ENCODE data around the gene PATJ.

DNA sequence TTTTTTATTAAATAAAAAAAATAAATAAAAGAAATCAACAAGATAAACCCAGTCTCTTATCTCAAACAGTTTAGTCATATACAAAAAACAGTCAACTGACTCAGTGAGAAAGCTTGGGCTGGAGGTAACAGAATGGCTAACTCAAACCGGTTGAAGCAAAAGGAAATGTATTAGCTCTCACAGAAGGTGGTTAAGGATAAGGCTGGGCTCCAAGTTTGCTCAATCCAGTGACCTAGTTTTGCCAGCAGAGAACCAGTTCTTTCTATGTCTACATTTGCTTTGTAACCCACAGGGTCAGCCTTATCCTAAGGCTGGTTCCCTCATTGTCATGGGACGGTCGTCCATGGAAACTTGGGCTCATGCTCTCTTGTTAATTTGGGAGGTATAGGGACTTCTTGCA, 307.9 kb downstream of the PATJ start:
- TF ChIP-seq, protein P1, sequence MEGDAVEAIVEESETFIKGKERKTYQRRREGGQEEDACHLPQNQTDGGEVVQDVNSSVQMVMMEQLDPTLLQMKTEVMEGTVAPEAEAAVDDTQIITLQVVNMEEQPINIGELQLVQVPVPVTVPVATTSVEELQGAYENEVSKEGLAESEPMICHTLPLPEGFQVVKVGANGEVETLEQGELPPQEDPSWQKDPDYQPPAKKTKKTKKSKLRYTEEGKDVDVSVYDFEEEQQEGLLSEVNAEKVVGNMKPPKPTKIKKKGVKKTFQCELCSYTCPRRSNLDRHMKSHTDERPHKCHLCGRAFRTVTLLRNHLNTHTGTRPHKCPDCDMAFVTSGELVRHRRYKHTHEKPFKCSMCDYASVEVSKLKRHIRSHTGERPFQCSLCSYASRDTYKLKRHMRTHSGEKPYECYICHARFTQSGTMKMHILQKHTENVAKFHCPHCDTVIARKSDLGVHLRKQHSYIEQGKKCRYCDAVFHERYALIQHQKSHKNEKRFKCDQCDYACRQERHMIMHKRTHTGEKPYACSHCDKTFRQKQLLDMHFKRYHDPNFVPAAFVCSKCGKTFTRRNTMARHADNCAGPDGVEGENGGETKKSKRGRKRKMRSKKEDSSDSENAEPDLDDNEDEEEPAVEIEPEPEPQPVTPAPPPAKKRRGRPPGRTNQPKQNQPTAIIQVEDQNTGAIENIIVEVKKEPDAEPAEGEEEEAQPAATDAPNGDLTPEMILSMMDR (conservative IDR thresholded peaks at IDR 0.05; ENCODE audit: low read length) = no peak
- TF ChIP-seq EZH2phosphoT487 (IDR thresholded peaks at IDR 0.05; ENCODE audit: borderline replicate concordance) = no peak

Measured in Loucy (cell line).